ENCODE measurements around the gene KPNB1.
"Not testable (repeated sequence)": the region's sequence is repeated elsewhere in the genome, so short reads cannot be mapped to it uniquely, and the experiment has no call there.

Gene KPNB1

DNA sequence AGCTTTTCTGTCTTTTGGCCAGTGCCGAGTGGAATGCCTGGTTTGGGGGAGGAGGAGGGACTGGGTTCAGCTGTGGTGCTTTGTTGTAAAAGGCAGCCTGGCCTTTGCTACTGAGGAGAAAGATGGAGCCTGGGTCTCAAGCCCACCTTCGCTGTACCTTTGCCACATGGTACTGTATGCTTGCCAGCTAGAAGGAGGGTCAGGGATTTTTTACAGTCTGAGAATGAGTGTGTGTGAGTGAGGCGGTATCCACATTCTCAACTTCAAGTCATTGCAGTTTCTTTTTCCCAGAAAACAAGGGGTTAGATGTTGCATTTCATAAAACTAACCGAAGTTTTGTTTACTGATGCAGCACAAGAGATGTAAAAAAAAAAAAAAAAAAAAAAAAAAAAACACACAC is 33.0 kb downstream of the KPNB1 start:
- DNase-seq: not testable (repeated sequence)

DNA sequence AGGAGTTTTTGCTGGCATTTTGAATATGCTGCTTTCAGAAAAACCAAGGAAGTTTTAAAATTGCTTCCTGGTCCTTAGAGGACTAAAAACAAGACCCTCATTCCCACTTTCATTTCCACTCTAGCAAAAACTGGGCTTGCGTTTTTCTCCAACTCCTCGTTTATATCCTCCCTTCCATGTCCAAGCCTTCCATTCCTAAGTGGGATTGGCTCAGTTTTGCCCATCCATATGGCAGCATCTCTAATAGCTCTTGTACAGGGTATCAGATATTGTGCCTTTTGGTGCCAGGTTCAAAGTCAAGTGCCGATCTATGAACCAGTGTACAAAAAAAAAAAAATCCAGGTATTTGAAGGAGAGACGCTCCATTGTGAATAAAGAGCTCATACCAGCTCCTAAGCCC is 34.3 kb downstream of the KPNB1 start:
- DNase-seq: no peak

DNA sequence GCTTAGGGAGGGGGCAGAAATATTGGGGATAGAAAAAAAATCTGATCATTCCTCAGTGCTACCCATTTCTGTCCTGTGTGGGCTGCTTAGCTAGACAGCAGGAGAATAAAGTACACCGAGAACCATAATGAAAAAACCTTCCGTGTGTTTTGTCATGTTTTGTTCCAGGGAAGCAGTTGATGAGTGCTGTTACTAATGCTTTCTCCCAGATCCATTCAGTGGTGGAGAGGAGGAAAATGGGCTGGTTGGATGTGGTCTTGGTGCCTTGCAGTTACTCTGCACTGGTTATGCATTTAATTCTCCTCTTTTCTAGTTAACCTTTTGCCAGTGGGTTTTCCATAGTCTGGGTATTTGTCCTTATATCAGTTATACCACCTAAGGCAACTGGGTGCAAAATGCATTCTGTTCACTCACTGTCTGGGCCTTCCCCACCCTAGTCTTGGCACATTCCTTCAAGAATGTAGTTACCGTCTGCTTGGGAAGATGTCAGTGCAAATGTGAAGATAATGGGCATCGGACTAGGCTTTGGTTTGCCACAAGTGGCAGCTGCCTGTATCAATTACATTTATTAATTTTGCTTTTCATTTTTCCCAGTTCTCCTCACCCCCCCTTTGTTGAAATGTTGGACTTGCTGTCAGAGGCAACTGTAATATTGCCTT is 34.9 kb downstream of the KPNB1 start:
- DNase-seq: no peak

DNA sequence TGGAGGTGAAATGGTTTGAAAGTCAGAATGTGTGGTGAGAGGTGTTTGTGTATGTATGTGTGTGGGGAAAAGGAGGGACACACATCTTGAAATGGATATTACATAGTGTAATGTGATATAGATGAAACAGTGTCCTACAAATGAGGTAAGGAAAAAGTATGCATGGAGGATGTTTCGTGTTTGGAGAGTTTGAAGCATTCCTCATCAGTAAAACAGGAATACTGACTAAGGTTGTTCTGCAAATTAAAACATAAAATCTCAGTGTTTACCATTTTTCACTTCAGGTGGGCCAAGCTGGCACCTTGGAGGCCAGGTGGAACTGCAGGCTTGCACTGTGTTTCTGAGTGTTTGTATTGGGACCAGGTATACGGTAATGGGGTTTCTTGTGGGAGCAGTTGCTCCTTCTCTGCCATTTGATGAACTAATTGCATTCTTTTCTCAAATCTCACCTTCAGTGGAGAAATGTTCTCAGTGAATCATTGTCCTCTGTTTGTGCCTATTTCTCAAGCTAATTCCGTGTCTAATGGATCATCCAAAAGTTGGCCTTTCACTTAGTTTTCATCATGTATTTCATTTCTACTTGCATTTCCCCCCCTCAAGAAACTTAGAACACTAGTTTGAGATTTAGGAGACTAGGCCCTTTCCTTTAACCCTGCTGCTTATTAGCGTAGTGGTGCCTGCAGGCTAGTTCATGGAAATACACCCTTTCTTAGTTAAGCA is 36.0 kb downstream of the KPNB1 start:
- DNase-seq: no peak

DNA sequence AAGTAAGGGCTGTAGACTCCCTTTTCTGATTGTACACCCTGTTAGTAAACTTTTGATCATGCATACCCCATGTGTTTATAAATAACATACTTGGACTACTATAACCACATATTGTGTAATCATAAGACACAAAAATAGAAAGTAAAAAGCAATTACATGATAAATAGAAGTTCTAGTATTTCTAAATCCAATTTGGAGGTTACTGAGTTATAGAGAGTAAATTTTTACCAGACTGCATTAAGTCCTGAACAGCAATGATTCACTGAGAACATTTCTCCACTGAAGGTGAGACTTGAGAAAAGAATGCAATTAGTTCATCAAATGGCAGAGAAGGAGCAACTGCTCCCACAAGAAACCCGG is 36.5 kb downstream of the KPNB1 start:
- DNase-seq: no peak

DNA sequence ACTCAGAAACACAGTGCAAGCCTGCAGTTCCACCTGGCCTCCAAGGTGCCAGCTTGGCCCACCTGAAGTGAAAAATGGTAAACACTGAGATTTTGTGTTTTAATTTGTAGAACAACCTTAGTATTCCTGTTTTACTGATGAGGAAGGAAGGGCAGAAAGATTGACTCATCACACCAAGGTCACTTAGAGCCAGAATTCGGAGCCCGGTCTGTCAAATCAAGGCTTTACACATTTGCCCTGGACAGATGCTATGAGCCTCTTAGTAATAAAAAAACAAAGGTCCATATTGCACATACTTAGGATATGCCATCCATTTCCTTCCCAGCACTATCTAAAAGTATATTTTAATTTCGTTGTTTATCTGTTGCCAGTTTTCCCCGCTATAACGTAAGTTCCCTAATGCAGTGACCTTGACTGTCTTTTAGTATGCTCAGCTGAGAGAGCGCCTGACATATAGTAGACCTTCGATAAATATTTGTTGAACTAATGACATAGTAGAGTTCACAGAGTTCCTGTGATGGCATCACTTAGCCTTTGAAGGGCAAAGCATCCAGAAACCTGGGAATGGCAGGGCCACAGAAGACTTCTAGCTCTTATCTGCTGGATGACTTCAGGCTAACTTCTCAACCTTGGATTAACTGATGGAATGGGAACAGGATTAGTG is 37.1 kb downstream of the KPNB1 start:
- no peak for DNase-seq

DNA sequence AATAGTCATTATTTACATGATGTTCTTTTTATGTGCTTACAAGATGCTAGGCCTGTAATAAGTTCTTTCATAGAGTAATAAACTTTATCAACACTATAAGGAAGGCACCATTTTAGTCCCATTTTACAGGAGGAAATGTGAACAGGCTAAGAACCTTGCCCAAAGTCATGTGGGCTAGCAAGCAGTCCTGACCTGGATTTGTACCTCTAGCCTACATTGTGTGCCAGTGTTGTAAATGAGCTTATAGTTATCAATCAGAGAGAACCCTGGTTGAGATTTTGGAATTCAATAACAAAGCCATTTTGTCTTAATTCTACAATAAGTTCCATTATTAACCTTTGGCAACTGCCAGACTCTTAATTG is 37.6 kb downstream of the KPNB1 start:
- no peak for DNase-seq

DNA sequence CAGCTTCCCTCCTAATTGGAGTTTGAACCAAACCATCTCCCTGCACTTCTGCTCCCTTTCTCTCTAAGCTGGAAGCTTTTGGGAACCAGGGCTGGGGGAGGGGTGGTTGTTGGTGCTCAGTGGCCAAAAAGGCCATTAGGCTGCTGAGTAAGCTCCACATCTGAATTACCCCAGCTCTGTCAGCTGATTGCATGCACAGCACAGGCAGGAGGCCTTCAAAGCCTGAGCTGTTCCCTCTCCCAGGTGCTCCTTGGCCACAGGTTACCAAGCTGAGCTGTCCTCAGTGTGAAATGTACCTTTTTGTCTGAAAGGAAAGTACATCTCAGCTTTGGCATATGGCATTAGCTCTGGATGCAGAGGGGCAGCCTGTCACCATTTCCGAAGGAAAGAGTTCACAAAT is 38.0 kb downstream of the KPNB1 start:
- DNase-seq: no peak

DNA sequence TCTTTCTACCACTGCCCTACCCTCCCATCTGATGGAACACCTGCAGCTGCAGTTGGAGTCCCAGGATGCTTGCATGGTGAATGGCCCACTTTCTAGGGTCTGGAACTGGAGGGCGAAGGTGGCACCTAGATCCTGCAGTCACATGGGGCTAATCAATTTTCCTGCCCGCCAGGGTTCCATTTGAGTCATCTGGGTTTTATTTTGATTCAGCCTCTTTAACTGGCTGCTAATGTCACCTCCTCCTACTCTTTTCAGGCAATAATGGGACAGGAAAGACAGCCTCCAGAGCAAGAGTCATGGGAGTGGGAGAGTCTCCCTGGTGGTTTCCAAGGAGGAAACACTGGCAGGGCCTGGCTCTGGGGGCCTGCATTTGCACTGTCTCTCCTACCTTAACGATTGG is 40.4 kb downstream of the KPNB1 start:
- no peak for DNase-seq

DNA sequence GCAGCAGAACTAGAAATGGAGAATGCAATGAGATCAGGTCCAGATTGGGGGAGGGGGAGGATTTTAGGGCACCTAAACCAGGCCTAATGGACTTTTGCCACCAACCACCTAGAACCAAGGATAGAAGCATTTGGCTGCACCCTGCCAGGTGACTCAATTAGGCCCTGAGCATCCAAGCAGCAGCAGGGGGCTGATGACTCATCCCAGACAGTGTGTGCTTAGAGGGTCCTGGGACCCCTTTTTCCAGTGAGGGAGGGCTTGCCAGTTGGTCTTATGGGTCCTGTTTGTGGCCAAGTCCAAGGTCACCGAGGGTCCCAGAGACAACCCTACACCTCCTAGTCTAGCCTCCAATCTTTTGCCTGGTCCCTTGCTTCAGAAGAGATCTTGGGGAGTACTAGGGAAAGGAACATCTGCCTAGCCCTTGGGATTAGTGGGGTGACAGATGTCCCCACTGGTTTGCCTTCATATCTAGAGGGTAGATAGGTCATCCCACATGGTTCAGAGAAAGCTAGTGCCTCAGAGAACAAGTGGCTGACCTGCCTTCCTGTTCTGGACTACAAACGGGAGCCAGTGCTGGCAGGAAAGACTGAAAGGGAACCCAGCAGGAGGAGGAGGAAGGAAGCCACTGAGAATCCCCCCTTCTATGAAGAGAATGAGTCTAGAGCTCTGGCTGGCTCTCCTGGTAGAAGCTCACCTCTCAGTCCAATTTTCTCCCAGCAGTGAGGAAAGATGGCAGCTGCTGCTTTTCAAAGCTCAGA is 42.6 kb downstream of the KPNB1 start:
- DNase-seq: no peak

DNA sequence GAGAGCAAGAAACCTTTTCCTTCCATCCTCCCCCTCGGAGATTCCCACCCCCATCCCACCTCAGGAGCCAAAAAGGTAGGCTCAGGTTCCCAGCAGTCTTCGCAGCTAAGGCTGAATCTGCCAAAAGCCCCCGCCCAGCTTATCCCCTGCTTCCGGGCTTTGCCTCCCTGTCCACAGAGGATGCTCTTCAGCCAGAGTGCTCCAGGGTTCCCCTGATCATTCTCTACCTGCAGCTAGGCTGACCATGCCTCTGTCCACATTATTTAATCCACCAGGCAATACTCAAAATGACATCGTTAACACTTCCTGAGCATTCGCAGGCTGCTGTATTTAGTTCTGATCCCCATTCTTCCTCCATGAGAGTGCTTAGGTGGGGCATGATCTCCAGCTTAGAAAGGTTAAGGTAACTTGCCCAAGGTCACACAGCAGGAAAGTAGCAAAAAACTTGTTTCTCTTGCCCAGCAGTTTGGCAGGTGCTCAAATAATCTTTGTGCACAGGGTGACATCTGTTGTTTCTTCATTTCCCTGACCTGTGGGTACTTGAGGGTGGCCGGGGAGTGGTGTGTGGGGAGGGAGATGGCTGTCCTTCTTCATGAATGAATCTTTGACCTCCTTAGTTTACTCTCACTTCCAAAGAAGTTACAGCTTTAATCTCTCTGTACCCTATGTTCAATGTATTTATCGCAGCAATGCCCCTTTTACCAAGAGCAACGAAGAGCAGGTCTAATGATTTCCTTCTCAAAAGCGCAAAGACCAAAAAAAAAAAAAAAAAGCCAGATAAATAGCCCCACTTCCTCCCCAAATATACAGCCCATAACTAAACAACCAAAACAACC is 43.4 kb downstream of the KPNB1 start:
- no peak for DNase-seq

DNA sequence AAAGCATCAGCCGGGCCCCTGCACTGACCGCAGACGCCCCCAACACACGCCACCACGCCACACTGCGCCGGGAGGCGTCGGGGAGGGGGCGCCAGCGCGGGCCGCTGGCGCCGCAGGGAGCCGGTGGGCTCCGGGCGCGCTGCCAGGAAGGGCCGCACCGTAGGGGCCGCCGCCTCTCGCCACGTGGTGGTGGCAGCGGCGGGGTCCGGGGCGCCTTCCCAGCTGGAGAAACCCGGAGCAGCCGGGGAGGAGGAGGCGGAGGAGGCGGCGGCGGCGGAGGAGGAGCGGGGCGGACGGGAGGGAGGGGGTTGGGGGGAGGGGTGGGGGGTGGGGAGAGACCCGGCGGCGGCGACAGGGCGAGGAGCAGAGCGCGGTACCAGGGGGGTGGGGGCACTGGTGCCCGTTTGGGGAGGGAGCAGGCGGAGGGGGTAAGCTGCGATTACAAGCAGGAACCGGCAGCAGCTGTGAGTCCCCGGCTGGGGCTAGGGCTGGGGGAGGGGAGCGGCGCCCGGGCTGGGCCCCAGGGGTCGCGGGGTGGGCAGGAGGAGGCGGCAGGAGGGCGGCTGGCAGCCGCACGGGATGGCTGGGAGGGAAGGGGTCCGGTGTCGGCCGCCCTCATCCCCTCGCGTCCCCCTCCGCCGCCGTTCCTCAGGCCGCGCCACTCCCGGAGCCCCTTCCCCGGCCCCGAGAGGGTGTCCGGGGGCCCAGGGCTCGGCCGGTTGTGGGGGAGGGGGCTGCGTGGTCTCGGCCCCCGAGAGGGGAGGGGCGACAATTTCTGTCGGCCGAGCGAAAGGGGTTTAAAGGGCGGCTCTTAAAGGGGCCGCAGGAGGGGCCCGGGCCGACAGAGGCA is 44.2 kb downstream of the KPNB1 start, which contains the start of gene TBKBP1:
Gene TBKBP1, plus strand, starts transcription at position 431 of the 850 bp plus-strand sequence. CDS start 1,952 bp downstream, outside the sequence.
- DNase-seq: no peak

DNA sequence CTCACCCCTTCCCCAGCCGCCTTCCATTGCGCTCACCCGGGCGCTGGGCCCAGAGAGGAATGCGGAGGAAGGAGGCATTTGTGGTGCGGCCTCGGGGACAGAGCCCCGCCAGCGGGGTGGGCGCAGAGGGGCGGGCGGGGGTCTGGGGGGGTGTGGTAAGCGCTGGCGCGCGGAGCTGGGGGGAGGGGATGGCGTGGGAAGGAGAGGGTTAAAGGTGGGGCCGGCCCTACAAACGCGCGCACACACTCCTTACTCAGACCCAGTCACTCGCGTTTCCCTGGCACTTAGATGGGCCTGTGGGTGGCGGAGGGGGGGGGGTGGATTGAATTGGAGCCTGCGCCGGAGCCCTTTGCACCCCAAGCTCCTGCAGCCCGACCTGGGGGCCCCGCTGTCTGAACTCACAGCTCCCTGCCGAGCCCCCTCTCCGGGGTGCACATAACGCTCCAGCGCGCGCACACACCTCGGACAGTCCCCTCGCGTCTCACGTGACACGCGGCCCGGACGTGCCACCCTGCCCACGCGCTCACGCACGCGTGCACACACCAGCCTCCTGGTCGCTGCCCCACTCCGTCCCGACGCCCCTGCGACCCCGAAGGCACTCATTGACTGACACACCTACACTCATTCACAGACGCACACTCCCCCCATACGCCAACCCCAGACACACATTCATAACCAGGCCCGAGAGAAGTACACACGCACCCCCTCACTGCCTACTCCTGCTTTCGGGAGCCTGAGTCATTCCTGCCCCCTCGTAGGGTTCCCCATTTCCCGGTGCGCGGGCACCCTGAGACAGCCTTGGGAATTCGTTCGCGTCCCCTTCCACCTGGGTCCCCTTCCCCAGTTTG is 45.1 kb downstream of the KPNB1 start:
- DNase-seq: no peak

DNA sequence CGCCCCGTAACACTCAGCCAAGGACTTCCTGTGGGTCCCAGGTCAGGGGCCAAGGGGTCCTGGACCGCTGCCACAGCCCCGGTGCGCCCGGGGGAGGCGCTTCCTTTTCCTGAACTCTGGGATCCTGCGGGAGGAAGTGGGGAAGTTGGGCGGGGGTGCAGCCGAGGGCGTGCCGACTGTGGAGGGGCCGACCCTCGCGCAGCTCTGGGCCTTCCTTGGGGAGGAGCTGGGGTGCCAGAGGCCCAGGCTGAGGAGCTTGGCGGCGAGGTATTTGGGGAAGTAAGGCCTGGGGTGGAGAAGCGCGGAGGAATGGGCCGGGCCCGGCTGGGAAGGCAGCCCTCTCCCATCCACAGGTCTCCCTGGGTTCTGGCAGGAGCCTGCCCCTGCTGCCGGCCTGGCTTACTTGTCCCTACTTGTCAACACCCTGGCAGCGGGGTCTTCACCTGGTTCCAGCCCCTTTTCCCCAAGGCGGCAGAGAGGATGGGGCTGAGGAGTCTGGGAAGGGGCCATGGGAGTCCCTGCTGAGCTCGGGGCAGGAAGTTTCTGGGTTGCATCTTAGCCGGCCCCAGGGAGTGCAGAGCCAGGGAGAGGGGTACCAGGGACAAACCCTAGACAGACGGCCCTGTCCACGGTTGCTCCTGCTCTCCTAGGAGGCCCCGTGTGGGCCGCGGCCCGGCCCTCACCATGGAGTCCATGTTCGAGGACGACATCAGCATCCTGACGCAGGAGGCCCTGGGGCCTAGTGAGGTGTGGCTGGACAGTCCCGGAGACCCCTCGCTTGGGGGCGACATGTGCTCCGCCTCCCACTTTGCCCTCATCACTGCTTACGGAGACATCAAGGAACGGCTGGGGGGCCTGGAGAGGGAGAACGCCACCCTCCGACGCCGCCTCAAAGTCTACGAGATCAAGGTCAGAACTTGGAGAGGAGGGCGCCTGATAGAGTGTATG is 46.0 kb downstream of the KPNB1 start:
- no peak for DNase-seq

DNA sequence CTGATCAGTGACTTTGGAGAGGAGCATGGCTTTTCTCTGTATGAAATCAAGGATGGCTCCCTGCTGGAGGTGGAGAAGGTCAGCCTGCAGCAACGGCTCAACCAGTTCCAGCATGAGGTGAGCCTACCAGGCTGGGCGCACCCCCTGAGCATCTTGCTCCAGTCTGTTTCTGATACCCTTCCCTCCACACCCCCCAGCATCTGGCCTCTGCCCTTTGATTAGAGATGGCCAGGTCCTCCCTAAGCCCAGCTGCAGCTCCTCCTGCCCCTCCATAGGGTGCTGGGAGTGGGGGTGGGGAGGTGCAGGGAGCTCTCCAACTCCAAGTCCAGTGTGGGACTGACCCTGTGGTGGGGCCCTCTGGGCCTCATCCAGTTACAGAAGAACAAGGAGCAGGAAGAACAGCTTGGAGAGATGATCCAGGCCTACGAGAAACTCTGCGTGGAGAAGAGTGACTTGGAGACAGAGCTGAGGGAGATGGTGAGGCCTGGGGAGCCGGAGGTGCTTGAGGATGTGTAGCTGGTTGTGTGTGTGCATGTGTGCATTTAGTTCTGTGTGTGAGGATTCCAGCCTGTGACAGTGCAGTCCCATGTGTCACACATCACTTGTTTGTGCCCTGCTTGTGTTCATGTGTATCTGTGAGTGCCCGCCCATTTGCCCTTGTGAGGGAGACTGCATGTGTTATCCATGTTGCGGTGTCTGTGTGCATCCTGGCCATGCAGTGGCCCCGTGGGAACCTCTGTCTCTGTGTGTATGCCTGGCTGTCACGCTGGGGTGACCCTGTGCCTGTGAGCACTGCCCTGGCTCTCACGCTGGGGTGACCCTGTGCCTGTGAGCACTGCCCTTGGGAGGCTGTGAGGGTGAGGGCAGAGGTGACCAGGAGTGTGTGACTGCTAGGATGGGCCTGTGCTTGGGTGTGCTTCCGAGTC is 47.3 kb downstream of the KPNB1 start:
- no peak for DNase-seq

DNA sequence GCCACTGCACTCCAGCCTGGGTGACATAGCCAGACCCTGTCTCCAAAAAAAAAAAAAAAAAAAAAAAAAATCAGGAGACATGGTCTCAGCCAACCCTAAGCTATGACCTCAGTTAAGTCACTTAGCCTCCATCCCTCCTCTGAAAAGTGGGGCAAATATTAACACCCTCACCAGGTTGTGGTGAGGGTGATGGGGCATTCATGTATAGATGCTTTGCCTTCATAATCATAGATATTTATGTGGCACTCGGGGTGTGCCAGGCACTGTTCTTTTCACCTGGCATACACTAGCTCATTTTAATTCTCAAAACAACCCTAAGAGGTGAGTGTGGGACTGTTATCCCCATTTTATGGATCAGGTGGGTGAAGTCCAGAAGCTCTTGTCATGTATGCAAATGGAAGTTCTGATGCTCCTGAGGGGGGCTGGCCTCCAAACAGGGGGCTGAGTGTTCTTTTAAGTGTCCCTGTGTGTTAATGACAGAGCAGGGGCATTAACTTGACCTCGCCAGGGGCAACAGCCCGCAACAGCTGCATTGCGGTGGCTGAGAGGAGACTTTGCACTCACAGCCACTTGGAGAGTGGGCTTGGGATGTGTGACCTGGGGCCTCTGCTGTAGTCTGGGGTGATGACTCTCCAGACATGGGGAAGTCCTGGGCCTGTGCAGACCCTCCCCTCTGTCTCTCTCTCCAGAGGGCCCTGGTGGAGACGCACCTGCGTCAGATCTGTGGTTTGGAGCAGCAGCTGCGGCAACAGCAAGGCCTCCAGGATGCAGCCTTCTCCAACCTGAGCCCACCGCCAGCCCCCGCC is 48.4 kb downstream of the KPNB1 start:
- DNase-seq: no peak

Measured in activated CD4-positive, alpha-beta T cell treated with anti-CD3 and anti-CD28 coated beads for 1 hour (primary cell).